Parathyroid adenoma (tissue), 2 donors: ENCODE data around the gene MINK1.

Source experiments
- H2AFZ ChIP-seq: fragments of 300-600 bp; sonication (generic); one replicate; pipeline ENCODE4 v1.7.0; 2017; ENCODE audit warnings: antibody characterized with exemption, mild to moderate bottlenecking
- H3K27ac ChIP-seq: fragments of 300-600 bp; sonication (generic); one replicate; pipeline ENCODE4 v1.7.0; 2017
- H3K27me3 ChIP-seq: fragments of 300-600 bp; sonication (generic); one replicate; pipeline ENCODE4 v1.7.0; 2017; ENCODE audit warnings: low read length; ENCODE audit not compliant: control insufficient read depth, insufficient read depth
- H3K36me3 ChIP-seq: fragments of 300-600 bp; sonication (generic); one replicate; pipeline ENCODE4 v1.7.0; 2017; ENCODE audit warnings: low read length; ENCODE audit not compliant: control insufficient read depth, insufficient read depth
- H3K4me1 ChIP-seq: fragments of 300-600 bp; sonication (generic); one replicate; pipeline ENCODE4 v1.7.0; 2017; ENCODE audit warnings: control low read depth
- H3K4me2 ChIP-seq: fragments of 300-600 bp; sonication (generic); one replicate; pipeline ENCODE4 v1.7.0; 2017; ENCODE audit warnings: low read length
- H3K4me3 ChIP-seq: fragments of 300-600 bp; sonication (generic); one replicate; pipeline ENCODE4 v1.7.0; 2017; ENCODE audit warnings: low read depth, low read length
- H3K79me2 ChIP-seq: fragments of 300-600 bp; sonication (generic); one replicate; pipeline ENCODE4 v1.7.0; 2017; ENCODE audit warnings: control low read depth
- H3K9ac ChIP-seq: fragments of 300-600 bp; sonication (generic); one replicate; pipeline ENCODE4 v1.7.0; 2017; ENCODE audit warnings: mild to moderate bottlenecking
- H3K9me3 ChIP-seq: fragments of 300-600 bp; sonication (generic); one replicate; pipeline ENCODE4 v1.7.0; 2017; ENCODE audit warnings: low read length; ENCODE audit not compliant: control insufficient read depth
- TF ChIP-seq, protein P1 (sequence below): fragments of 300-600 bp; sonication (generic); IDR thresholded peaks from one replicate; pipeline ENCODE4 v1.7.0; 2017; ENCODE audit warnings: antibody characterized with exemption, mild to moderate bottlenecking
- donor health status: primary hyperparathyroidism.

The MINK1 gene

DNA sequence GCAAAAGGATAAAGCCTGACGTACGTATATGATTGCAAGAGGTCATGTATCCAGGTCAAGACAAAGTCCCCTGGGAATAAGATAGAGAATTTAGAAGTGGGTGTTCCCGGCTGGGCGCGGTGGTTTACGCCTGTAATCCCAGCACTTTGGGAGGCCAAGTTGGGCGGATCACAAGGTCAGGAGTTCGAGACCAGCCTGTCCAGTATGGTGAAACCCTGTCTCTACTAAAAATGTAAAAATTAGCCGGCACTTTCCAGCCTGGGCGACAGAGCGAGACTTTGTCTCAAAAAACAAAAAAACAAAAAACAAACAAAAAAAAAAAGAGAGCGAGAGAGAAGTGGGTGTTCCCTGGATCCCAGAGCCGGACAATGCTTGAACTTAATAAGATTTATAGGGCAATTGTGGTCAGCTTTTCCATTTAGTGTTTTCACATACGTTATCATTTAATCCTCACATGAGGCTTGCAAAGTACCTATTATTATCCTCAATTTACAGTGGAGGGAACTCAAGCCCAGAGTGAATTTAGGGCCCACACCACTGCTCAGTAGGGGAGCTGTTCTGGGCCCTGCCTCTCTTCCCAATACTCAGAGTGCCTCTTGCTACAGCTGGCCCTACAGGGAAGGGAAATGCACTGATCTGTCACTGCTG is 44.9 kb upstream of the MINK1 start:
- Histone ChIP-seq H2AFZ (peak overlapping the region; percentile 81), H3K4me2 (peak overlapping the region; percentile 92), H3K9ac (no peak overlapping the region), H3K27me3 (no peaks in the 10 kb centered on the region), H3K4me3 (peak overlapping the region; percentile 80), H3K79me2 (no peaks in the 10 kb centered on the region), H3K36me3 (no peaks in the 10 kb centered on the region), H3K9me3 (no peaks in the 10 kb centered on the region), H3K4me1 (peaks cover 22% of the 10 kb centered on the region), H3K27ac (peak overlapping the region; percentile 91)
- TF ChIP-seq, protein P1, sequence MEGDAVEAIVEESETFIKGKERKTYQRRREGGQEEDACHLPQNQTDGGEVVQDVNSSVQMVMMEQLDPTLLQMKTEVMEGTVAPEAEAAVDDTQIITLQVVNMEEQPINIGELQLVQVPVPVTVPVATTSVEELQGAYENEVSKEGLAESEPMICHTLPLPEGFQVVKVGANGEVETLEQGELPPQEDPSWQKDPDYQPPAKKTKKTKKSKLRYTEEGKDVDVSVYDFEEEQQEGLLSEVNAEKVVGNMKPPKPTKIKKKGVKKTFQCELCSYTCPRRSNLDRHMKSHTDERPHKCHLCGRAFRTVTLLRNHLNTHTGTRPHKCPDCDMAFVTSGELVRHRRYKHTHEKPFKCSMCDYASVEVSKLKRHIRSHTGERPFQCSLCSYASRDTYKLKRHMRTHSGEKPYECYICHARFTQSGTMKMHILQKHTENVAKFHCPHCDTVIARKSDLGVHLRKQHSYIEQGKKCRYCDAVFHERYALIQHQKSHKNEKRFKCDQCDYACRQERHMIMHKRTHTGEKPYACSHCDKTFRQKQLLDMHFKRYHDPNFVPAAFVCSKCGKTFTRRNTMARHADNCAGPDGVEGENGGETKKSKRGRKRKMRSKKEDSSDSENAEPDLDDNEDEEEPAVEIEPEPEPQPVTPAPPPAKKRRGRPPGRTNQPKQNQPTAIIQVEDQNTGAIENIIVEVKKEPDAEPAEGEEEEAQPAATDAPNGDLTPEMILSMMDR = no peak

GRCh38 chr17:4788807-4789700 is 44.1 kb upstream of the MINK1 start, which contains the start of gene GLTPD2:
Gene GLTPD2 (plus strand): TSS chr17:4788964. CDS start chr17:4789012, 48 bp downstream.
- H3K9ac ChIP-seq = peak within 1 kb of the TSS; percentile 56
- TF ChIP-seq, protein P1 = no peak
- peak within 1 kb of the TSS; percentile 80 for H3K4me3 ChIP-seq
- peak within 1 kb of the TSS; percentile 81 for H2AFZ ChIP-seq
- H3K79me2 ChIP-seq = no peaks in the 10 kb centered on the region
- no peaks in the 10 kb centered on the region for H3K9me3 ChIP-seq
- H3K4me1 ChIP-seq = peaks cover 22% of the 10 kb centered on the region
- peak within 1 kb of the TSS; percentile 92 for H3K4me2 ChIP-seq
- peak within 1 kb of the TSS; percentile 91 for H3K27ac ChIP-seq
- H3K36me3 ChIP-seq = no peaks in the 10 kb centered on the region
- H3K27me3 ChIP-seq = no peaks in the 10 kb centered on the region

GRCh38 chr17:4789701-4789950 is 43.5 kb upstream of the MINK1 start:
- Histone ChIP-seq H3K79me2 (no peaks in the 10 kb centered on the region), H3K4me2 (peak overlapping the region; percentile 92), H3K36me3 (no peaks in the 10 kb centered on the region), H2AFZ (peak overlapping the region; percentile 81), H3K9ac (peak overlapping the region; percentile 56), H3K4me1 (peaks cover 22% of the 10 kb centered on the region), H3K27ac (peak overlapping the region; percentile 91), H3K27me3 (no peaks in the 10 kb centered on the region), H3K4me3 (peak overlapping the region; percentile 80), H3K9me3 (no peaks in the 10 kb centered on the region)
- TF ChIP-seq, protein P1 = no peak

- Histone ChIP-seq H3K36me3 (no peaks in the 10 kb centered on the region), H3K4me2 (peak overlapping the region; percentile 92), H3K9ac (peak overlapping the region; percentile 56), H3K4me1 (peaks cover 22% of the 10 kb centered on the region), H3K79me2 (no peaks in the 10 kb centered on the region), H3K27me3 (no peaks in the 10 kb centered on the region), H2AFZ (peak overlapping the region; percentile 81), H3K27ac (peak overlapping the region; percentile 91), H3K4me3 (peak overlapping the region; percentile 80), H3K9me3 (no peaks in the 10 kb centered on the region)
- TF ChIP-seq, protein P1 = peak; percentile 85
These were observed 43.0 kb upstream of the MINK1 start for GRCh38 chr17:4789951-4790704.
